Left kidney (tissue), 2 donors: ENCODE measurements around the gene SYVN1. TPM values are rescaled to one million over a fixed set of nuclear protein-coding genes. Genes with fewer than 3 reads are reported as not detected.
A peak's percentile ranks its signal among the peaks of the same experiment; 100 is the strongest.

Experiments
- DNase-seq: peaks from one replicate; pipeline ENCODE4 v3.0.0-alpha.2; 2013
- polyA plus RNA-seq: library from polyadenylated mRNA; unstranded; fragments of 120-200 nt; gene quantifications from one replicate; pipeline ENCODE4 v1.2.1, GENCODE V29; 2013; ENCODE audit not compliant: insufficient read length

Gene SYVN1
- polyA plus RNA-seq, 1 donor: 47.1 TPM

DNA sequence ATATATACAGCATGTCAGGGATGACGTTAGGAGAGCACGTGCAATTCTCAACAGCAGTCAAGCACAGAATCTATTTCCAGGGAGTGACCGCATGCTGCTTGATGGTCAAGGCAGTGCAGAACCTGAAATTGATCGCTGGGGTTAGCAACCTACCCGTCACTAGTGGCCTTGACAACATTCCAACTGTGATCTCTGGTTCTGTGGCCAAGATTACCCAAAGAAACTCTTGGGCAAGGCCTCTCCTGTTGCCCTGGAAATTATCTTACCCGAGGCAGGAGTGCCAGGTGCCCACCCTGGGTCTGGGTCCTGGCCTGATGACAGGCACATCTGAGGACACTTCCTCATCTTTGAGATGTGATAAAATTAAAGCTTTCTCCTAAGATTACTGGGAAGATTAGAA lies 20.5 kb downstream of the SYVN1 start:
- DNase-seq: no peak

DNA sequence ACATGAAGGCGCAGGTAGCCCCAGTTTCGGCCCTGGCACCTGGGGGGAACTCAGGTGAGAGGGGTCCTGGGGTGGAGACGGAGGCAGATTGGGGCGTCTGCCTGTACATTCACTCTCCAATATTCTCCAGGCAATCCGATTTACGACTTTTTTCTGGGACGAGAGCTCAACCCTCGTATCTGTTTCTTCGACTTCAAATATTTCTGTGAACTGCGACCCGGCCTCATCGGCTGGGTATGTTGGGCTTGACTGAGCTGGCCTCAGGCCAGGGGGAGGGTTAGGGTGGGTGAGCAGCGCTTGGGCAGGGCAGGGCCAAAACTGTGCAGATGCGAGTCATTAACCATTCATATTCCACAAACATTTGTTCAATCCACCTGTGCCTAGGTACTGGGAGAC lies 21.0 kb downstream of the SYVN1 start:
- DNase-seq: no peak

DNA sequence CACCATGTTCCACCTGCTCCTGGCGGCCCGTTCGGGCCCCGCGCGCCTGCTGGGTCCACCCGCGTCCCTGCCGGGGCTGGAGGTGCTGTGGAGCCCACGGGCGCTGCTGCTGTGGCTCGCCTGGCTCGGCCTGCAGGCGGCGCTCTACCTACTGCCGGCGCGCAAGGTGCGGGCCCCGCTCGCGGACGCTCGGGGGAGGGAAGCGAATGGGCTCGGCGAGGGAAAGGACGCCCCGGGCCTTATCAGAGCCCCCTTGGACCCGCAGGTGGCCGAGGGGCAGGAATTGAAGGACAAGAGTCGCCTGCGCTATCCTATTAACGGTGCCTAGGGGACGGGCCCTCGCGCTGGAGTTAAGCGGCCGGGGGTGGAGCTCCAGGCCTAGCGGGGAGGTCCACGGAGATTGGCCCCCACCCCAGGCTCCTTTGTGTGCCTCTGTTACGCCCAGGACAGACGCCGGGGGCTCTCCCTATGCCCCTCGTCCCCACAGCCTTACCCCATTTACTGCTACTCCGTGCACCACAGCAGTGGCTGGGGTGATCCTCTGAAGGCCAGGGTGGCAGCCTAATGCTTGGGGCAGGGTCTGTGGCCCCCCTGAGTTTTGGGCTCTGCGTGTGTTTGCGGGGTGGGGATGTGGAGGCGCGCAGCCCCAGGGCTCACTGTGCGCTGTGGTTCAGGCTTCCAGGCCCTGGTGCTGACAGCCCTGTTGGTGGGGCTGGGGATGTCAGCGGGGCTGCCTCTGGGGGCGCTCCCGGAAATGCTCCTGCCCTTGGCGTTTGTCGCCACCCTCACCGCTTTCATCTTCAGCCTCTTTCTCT lies 21.6 kb downstream of the SYVN1 start:
- DNase-seq: no peak

DNA sequence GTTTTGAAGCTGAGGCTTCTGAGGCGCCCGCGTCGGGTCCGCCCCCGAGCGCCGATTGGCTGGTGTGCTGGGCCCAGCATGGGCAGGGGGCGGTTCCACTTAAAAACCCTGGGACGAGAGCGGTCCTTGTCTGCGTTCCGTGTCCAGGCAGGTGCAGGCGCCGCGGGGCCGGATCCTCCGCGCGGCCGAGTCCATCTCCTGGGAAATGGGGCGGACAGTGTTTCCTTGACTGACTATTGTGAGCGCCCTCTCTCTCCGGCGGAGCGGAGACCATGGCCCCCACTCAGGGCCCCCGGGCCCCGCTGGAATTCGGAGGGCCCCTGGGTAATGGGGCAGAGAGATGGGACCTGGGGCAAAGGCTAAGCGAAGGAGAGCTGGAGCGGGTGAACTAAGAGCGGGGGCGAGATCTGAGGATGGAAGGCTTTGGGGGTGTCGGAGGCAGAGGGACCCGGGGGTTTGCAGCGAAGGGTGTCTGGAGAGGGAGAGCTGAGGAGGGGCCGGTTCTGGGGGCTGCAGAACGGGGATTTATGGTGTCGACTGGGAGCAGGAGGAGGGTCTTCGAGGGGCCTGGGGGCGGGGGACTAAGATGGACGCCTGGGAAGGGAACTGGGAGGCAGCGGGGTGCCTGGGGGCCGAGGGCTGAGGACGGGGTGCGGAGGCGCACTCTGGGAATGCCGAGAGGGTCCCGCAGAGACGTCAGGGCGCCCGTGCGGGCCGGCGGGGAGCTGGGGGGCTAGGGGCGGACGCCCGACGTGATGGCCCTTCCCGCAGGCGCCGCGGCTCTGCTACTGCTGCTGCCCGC lies 22.4 kb downstream of the SYVN1 start, which contains the start of gene TM7SF2:
Gene TM7SF2, plus strand, starts transcription at position 129 of the 802 bp plus-strand sequence. Its CDS starts 144 bp downstream, at position 273.
- peak; percentile 95 for DNase-seq

DNA sequence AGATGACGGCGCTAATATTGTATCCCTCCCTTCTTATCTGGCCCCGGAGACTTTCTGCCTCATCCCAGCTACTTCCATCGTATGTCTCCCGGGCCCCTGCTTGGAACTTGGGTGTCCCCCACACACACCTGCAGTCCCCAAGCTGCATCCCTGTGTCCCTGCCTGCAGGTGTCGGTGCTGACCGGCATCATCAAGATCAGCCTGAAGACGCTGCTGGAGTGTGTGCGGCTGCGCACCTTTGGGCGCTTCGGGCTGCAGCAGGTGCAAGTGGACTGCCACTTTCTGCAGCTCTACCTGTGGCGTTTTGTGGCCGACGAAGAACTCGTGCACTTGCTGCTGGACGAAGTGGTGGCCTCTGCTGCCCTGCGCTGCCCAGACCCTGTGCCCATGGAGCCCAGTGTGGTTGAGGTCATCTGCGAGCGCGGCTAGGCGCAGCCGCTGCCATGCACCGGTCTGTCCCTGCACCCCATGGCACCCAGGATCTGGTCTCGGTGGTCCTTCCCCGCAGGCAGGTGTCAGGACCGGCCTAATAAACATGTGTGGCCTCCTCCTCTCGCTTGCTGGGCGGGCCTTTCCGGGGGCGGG lies 23.1 kb downstream of the SYVN1 start:
- no peak for DNase-seq

DNA sequence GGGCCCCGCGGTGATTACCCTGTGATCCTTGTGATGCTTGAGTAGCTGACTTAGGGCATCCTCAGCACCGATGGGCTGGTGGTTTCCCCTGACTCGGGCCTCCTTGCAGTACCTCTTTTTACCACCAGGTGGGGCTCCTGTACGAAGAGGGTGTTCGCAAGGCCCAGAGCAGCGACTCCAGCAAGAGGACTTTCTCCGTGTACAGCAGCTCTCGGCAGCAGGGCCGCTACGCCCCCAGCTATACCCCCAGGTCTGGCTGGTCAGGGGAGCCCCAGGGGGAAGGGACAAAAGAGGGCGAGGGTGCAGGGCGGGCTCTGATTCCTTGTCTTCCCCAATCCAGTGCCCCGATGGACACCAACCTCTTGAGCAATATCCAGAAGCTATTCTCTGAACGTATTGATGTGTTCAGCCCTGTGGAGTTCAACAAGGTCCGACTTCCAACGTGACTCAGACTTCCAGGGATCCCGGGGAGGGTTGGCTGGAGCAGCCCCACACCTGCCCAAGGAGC lies 23.9 kb downstream of the SYVN1 start:
- DNase-seq: peak; percentile 82

DNA sequence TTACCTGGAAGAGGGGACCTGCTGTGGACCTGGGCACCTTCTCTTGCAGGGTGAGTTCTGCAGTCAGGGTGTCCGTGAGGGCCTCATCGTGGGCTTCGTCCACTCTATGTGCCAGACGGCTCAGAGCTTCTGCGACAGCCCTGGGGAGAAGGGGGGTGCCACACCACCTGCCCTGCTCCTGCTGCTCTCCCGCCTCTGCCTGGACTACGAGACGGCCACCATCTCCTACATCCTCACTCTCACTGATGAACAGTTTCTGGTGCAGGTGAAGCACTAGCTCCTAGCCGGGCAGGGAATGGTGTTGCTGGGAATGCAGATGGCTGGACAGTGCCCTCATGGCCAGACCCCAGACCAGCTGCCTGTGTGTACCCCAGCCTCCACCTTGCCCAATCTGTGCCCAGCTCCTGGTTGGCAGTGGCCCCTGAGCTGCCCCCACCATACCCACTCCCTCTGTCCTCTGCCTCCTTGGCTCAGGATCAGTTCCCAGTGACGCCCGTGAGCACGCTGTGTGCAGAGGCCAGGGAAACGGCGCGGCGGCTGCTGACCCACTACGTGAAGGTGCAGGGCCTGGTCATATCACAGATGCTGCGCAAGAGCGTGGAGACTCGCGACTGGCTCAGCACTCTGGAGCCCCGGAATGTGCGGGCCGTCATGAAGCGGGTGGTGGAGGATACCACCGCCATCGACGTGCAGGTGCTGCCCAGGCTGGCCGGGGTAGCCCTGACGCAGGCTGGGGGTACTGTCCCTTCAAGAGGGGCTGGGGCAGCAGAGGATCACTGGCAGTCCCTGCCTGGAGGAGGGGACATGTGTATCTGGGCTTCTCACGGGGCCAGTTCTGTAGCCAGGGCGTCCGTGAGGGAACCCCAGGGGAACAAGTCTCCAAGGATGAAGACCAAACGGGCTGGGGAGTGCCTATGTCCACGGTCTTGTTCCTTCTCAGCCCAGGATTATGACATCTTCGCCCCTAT lies 24.8 kb downstream of the SYVN1 start:
- DNase-seq: no peak

DNA sequence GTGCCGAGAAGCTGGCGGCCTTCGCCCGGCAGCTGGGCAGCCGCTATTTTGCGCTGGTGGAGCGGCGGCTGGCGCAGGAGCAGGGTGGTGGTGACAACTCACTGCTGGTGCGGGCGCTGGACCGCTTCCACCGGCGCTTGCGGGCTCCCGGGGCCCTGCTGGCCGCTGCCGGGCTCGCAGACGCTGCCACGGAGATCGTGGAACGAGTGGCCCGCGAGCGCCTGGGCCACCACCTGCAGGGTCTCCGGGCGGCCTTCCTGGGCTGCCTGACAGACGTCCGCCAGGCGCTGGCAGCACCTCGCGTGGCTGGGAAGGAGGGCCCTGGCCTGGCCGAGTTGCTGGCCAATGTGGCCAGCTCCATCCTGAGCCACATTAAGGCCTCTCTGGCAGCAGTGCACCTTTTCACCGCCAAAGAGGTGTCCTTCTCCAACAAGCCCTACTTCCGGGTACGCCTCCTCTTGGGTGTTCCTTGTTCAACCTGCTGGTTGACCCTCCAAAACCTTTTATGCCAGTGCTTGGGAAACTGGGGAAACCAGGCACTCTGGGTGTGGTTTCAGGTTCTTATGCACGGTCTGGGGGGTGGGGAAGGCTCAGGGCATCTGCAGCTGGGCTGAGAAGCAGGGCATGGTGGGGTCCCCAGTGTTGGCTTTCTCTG lies 25.7 kb downstream of the SYVN1 start:
- DNase-seq: no peak

DNA sequence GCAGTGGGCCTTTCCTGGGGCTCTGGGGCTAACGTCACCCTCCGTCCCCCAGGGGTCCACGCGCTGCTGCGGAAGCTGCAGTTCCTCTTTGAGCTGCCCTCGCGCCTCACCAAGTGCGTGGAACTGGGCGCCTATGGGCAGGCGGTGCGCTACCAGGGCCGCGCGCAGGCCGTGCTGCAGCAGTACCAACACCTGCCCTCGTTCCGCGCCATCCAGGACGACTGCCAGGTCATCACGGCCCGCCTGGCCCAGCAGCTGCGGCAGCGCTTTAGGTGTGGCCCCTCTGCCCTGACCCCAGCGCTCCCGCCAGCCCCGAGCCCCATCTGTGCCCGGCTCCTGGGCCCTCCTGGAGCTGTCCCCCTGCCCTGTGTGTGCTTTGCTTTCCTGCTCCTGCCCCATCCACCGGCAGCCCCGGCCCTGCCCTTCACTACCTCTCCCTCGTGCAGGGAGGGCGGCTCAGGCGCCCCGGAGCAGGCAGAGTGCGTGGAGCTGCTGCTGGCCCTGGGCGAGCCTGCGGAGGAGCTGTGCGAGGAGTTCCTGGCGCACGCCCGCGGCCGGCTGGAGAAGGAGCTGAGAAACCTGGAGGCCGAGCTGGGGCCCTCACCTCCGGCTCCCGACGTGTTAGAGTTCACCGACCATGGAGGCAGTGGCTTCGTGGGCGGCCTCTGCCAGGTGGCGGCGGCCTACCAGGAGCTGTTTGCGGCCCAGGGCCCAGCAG lies 26.4 kb downstream of the SYVN1 start:
- no peak for DNase-seq

DNA sequence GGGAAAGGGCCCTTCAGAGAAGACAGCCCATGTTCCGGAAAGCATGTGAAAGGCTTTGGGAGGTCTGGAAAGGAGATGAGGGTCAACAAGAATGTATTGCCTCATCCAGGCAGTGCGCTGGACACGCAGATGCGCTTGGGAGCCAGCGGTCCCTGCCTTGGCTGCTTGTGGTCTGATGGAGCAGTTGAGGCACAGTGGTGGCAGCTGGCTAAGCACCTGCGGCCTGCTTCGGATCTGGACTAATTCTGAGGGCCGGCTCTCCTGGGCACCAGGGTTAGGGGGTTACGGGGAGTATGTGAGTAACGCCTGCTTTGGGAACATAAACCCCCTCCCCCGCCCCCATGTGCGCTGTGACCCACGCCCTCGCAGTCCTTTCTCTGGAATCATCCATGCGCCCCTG lies 27.2 kb downstream of the SYVN1 start:
- DNase-seq: no peak

DNA sequence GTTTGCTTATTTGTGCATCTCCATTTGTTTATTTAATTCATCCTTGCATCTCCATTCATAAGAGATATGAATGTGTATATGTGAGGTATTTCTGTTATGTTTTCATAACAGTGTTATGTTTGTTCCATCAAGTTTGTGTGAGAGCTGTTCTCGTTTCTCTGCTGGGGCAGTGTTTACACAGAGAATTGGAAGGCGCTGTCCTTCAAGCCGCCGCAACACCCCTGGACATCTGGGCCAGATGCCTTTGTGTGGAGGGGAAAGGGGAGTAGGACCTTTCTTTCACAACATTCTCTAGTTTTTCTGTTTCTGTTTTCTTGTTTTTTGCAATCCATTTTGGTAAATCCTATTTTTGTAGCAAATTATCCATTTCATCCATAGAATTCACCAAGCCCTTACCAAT lies 29.7 kb downstream of the SYVN1 start:
- no peak for DNase-seq

DNA sequence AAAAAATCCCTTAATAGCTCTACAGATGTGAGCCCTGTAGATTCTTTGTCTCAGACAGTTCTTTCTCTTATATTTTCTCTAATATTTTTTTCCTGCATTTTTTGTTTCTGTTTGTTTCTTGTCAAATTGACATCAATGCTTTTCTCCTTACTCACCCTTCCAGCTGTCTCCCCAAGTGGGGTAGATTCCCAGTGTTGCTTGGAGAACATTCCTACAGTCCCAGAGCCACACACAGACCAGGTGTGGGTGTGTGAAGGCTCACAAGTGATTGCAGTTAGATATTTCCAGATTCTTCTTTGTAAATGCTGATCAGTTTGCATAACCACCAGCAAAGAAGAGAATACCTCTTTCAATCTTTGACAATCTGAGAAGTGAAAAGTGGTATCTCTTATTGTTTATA lies 30.8 kb downstream of the SYVN1 start:
- no peak for DNase-seq

DNA sequence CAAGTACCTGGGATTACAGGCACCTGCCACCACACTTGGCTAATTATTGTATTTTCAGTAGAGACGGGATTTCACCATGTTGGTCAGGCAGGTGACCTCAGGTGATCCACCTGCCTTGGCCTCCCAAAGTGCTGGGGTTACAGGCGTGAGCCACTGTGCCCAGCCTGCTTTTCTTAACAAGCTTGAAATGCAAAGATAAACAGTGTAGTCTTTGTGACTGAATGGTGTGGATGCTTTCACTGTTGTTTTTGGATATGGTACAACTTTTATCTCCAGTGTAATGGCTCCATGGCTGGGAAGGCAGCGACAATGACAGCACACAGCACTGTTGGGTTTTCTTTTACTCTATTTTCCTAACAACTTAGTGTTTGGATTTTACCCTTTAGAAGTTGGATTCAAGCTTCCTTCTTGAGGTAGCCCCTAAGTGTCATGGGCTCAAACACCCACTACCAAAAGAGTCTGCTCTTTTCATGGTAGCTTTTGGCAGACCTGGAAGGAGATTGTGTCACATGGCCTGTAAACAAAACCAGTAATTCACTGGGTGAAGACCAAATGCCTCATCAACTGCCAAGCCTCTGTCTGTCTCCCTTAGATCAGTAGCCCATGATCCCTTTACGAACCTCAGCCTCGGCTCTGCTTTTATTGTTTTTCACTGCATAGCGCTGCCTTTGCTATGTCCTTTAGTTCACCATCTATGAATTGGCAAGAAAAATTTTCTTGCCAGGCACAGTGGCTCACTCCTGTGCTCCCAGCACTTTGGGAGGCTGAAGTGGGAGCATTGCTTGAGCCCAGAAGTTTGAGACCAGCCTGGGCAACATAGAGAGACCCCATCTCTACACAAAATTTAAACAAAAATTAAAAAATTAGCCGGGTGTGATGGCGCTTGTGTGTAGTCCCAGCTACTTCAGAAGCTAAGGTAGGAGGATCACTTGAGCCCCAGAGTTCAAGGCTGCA lies 31.9 kb downstream of the SYVN1 start:
- DNase-seq: no peak

DNA sequence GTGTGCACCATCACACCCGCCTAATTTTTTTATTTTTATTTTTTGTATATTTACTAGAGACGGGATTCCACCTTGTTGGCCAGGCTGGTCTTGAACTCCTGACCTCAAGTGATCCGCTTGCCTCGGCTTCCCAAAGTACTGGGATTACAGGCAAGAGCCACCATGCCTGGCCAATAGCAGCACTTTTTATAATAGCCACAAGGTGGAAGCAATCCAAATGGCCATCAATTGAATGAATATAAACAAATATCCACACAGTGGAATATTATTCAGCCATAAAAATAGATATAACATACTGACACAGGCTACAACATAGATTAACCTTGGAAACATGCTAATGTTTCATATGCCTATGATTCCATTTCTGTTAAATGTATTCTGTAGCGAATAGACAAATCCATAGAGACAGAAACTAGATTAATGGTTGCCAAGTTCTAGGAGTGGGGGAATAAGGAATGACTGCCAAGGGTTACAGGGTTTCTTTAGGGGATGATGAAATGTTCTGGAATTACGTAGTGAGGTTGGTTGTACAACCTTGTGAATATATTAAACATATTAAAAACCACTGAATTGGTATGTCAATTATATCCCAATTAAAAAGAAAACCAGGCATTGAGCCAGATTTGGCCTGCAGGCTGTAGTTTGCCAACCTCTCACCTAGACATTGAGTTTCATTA lies 33.5 kb downstream of the SYVN1 start:
- DNase-seq: no peak

DNA sequence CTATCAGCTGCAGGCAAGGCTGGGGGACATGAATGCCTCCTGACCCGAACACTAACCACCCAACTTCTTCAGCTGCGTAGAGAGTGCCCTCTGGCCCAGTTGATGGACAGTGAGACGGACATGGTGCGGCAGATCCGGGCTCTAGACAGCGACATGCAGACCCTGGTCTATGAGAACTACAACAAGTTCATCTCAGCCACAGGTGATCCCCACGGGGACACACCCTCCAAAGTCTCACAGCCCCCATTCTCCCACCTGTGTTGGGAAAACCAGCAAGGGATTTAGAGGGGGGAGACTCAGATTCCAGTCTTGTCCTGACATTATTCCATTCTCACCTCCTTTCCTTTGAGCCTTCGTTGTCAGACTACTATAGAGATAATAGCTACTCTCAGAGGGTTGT lies 37.4 kb downstream of the SYVN1 start:
- DNase-seq: no peak

DNA sequence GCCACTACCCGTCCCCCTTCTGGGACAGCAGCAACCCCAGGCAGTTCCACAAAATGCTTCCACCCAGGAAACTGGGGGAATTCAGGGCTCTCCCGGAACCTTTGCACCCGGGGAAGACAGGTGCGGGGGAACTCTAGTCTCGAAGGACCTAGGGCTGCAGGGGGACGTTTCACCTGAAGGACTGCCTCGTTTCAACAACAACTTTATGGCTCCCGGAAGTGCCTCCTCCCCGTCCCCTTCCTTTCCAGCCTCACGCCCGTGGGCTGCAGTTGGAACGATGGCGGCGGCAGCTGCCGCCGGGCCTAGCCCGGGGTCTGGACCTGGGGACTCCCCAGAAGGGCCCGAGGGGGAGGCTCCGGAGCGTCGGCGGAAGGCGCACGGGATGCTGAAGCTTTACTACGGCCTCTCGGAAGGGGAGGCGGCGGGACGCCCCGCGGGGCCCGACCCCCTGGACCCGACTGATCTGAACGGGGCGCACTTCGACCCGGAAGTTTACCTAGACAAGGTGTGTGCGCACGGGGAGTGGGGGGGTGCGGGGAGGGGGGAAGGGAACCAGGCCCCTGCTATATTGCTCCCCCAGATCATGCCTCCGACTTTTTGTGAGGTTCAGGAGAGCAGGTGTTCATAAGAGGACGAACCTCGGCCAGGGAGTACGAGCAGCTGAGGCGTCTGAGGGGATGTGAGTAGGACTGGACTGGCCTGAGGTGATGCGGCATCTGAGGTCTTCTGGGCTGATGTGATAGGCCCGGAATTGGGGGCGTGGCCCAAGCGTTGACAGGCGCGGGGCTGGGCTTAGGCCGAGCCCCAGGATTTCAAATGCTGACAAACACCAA lies 38.1 kb downstream of the SYVN1 start, which contains the start of gene VPS51:
Gene VPS51, plus strand, starts transcription at position 241 of the 833 bp plus-strand sequence. Its CDS starts 37 bp downstream, at position 278.
- DNase-seq: peak; percentile 91

DNA sequence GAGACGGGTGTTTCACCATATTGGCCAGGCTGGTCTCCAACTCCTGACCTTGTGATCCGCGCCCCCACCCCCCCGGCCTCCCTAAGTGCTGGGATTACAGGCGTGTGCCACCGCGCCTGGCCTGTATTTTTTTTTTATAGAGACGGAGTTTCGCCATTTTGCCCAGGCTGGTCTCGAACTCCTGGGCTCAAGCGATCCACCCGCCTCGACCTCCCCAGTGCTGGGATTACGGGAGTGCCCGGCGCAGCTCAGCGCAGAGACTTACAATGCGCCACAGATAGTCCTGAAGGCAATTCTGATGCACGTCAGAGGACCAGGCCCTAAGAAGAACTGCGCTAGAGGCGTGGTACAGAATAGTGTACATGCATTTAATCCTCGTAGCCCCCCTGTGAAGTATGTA lies 38.9 kb downstream of the SYVN1 start:
- DNase-seq: no peak
